HL-60 (cell line): Measurements from ENCODE around the gene GAS2.

ENCODE experiments used
- CTCF ChIP-seq: IDR thresholded peaks from one replicate; pipeline ENCODE4 v1.5.1; 2011; ENCODE audit warnings: low read length, control low read depth, inconsistent platforms; ENCODE audit not compliant: insufficient read depth
- POLR2AphosphoS5 ChIP-seq: IDR thresholded peaks from 2 replicates; pipeline ENCODE4 v1.6.1; 2012; ENCODE audit warnings: low read depth

- TF ChIP-seq CTCF (no peak), POLR2AphosphoS5 (no peak)
Observed at GRCh38 chr11:22795914-22796313, 129.5 kb downstream of the GAS2 start.
